ENCODE measurements around the gene PPP3CA.
"Not testable (repeated sequence)": the region's sequence is repeated elsewhere in the genome, so short reads cannot be mapped to it uniquely, and the experiment has no call there.

Gene PPP3CA

GRCh38 chr4:101140228-101140627 lies 207.1 kb downstream of the PPP3CA start:
- Histone ChIP-seq H3K4me3 (ENCODE audit: low read length) (no peak overlapping the region), H3K23ac (ENCODE audit: low read length) (no peak overlapping the region), H4K8ac (ENCODE audit: low read depth, low read length) (no peak overlapping the region), H2BK15ac (replicated peaks; ENCODE audit: low read depth) (no peak overlapping the region), H3K9ac (ENCODE audit: low read length) (no peak overlapping the region), H3K4ac (ENCODE audit: low read depth, low read length) (no peak overlapping the region), H3K79me2 (ENCODE audit: control insufficient read depth, insufficient read depth, low read length) (no peaks in the 10 kb centered on the region), H3K18ac (ENCODE audit: low read length) (no peak overlapping the region), H3K79me1 (ENCODE audit: low read length) (no peaks in the 10 kb centered on the region), H3K4me1 (ENCODE audit: control insufficient read depth, low read depth, low read length) (peaks cover 3% of the 10 kb centered on the region), H3K27me3 (ENCODE audit: insufficient read depth, low read length, poor library complexity) (no peaks in the 10 kb centered on the region), H2BK120ac (ENCODE audit: low read depth, low read length) (no peak overlapping the region), H2BK5ac (ENCODE audit: low read length) (no peak overlapping the region), H3K27ac (ENCODE audit: low read depth, low read length) (no peak overlapping the region), H2AK5ac (ENCODE audit: low read length) (no peak overlapping the region), H3K36me3 (ENCODE audit: control insufficient read depth, insufficient read depth, low read length) (no peaks in the 10 kb centered on the region), H3K56ac (ENCODE audit: low read length) (no peak overlapping the region), H4K5ac (ENCODE audit: low read length) (no peak overlapping the region), H3K4me2 (ENCODE audit: low read length) (no peak overlapping the region)
- DNase-seq: no peak

GRCh38 chr4:101136373-101137370 lies 210.7 kb downstream of the PPP3CA start:
- H3K4me3 ChIP-seq (ENCODE audit: low read length): no peak overlapping the region
- DNase-seq: no peak
- no peak overlapping the region for H3K27ac ChIP-seq (ENCODE audit: low read depth, low read length)
- H3K27me3 ChIP-seq (ENCODE audit: insufficient read depth, low read length, poor library complexity): no peaks in the 10 kb centered on the region
- no peak overlapping the region for H4K5ac ChIP-seq (ENCODE audit: low read length)
- H2BK120ac ChIP-seq (ENCODE audit: low read depth, low read length): no peak overlapping the region
- no peak overlapping the region for H2BK5ac ChIP-seq (ENCODE audit: low read length)
- H2BK15ac ChIP-seq (replicated peaks; ENCODE audit: low read depth): no peak overlapping the region
- no peak overlapping the region for H3K4ac ChIP-seq (ENCODE audit: low read depth, low read length)
- no peaks in the 10 kb centered on the region for H3K79me1 ChIP-seq (ENCODE audit: low read length)
- no peak overlapping the region for H3K9ac ChIP-seq (ENCODE audit: low read length)
- H2AK5ac ChIP-seq (ENCODE audit: low read length): no peak overlapping the region
- H3K4me1 ChIP-seq (ENCODE audit: control insufficient read depth, low read depth, low read length): peaks cover 3% of the 10 kb centered on the region
- no peak overlapping the region for H4K8ac ChIP-seq (ENCODE audit: low read depth, low read length)
- H3K56ac ChIP-seq (ENCODE audit: low read length): no peak overlapping the region
- H3K79me2 ChIP-seq (ENCODE audit: control insufficient read depth, insufficient read depth, low read length): no peaks in the 10 kb centered on the region
- H3K18ac ChIP-seq (ENCODE audit: low read length): no peak overlapping the region
- H3K36me3 ChIP-seq (ENCODE audit: control insufficient read depth, insufficient read depth, low read length): no peaks in the 10 kb centered on the region
- no peak overlapping the region for H3K23ac ChIP-seq (ENCODE audit: low read length)
- no peak overlapping the region for H3K4me2 ChIP-seq (ENCODE audit: low read length)
- WGBS (ENCODE audit: extremely low coverage, insufficient coverage, low lambda C conversion rate): no CpG with 5 or more reads among the region's 8 CpGs

- Histone ChIP-seq H3K4me3 (ENCODE audit: low read length) (no peak overlapping the region), H3K9ac (ENCODE audit: low read length) (no peak overlapping the region), H3K4me2 (ENCODE audit: low read length) (no peak overlapping the region), H3K4ac (ENCODE audit: low read depth, low read length) (no peak overlapping the region), H4K5ac (ENCODE audit: low read length) (no peak overlapping the region), H3K27ac (ENCODE audit: low read depth, low read length) (no peak overlapping the region), H2BK5ac (ENCODE audit: low read length) (no peak overlapping the region), H2BK120ac (ENCODE audit: low read depth, low read length) (no peak overlapping the region), H3K27me3 (ENCODE audit: insufficient read depth, low read length, poor library complexity) (no peaks in the 10 kb centered on the region), H2AK5ac (ENCODE audit: low read length) (no peak overlapping the region), H2BK15ac (replicated peaks; ENCODE audit: low read depth) (no peak overlapping the region), H4K8ac (ENCODE audit: low read depth, low read length) (no peak overlapping the region), H3K18ac (ENCODE audit: low read length) (no peak overlapping the region), H3K79me1 (ENCODE audit: low read length) (no peaks in the 10 kb centered on the region), H3K79me2 (ENCODE audit: control insufficient read depth, insufficient read depth, low read length) (no peaks in the 10 kb centered on the region), H3K36me3 (ENCODE audit: control insufficient read depth, insufficient read depth, low read length) (no peaks in the 10 kb centered on the region), H3K23ac (ENCODE audit: low read length) (no peak overlapping the region), H3K56ac (ENCODE audit: low read length) (no peak overlapping the region), H3K4me1 (ENCODE audit: control insufficient read depth, low read depth, low read length) (peaks cover 3% of the 10 kb centered on the region)
- WGBS (ENCODE audit: extremely low coverage, insufficient coverage, low lambda C conversion rate): no CpG with 5 or more reads among the region's 3 CpGs
- DNase-seq: no peak
Measured at GRCh38 chr4:101135371-101136010, 211.8 kb downstream of the PPP3CA start.

GRCh38 chr4:101131058-101131457 lies 216.3 kb downstream of the PPP3CA start:
- not testable (repeated sequence) for H3K9ac ChIP-seq (ENCODE audit: low read length); H4K5ac ChIP-seq (ENCODE audit: low read length); H3K56ac ChIP-seq (ENCODE audit: low read length); H3K18ac ChIP-seq (ENCODE audit: low read length); H3K4me1 ChIP-seq (ENCODE audit: control insufficient read depth, low read depth, low read length); H3K4ac ChIP-seq (ENCODE audit: low read depth, low read length); H3K27me3 ChIP-seq (ENCODE audit: insufficient read depth, low read length, poor library complexity); DNase-seq; H2BK120ac ChIP-seq (ENCODE audit: low read depth, low read length); H3K36me3 ChIP-seq (ENCODE audit: control insufficient read depth, insufficient read depth, low read length); H3K4me2 ChIP-seq (ENCODE audit: low read length); H3K27ac ChIP-seq (ENCODE audit: low read depth, low read length); H2BK15ac ChIP-seq (replicated peaks; ENCODE audit: low read depth); H4K8ac ChIP-seq (ENCODE audit: low read depth, low read length); H3K79me1 ChIP-seq (ENCODE audit: low read length); H3K4me3 ChIP-seq (ENCODE audit: low read length); H2BK5ac ChIP-seq (ENCODE audit: low read length); H3K79me2 ChIP-seq (ENCODE audit: control insufficient read depth, insufficient read depth, low read length); H3K23ac ChIP-seq (ENCODE audit: low read length); H2AK5ac ChIP-seq (ENCODE audit: low read length)
- WGBS (ENCODE audit: extremely low coverage, insufficient coverage, low lambda C conversion rate): no CpG with 5 or more reads among the region's 5 CpGs

- not testable (repeated sequence) for H3K18ac ChIP-seq (ENCODE audit: low read length); H3K56ac ChIP-seq (ENCODE audit: low read length); H3K36me3 ChIP-seq (ENCODE audit: control insufficient read depth, insufficient read depth, low read length); H4K8ac ChIP-seq (ENCODE audit: low read depth, low read length); H3K4me1 ChIP-seq (ENCODE audit: control insufficient read depth, low read depth, low read length); H3K4me2 ChIP-seq (ENCODE audit: low read length); H3K4ac ChIP-seq (ENCODE audit: low read depth, low read length); H3K79me1 ChIP-seq (ENCODE audit: low read length); H3K27me3 ChIP-seq (ENCODE audit: insufficient read depth, low read length, poor library complexity); H3K4me3 ChIP-seq (ENCODE audit: low read length); H3K27ac ChIP-seq (ENCODE audit: low read depth, low read length); DNase-seq; H2BK15ac ChIP-seq (replicated peaks; ENCODE audit: low read depth); H2BK120ac ChIP-seq (ENCODE audit: low read depth, low read length); H3K79me2 ChIP-seq (ENCODE audit: control insufficient read depth, insufficient read depth, low read length); H2AK5ac ChIP-seq (ENCODE audit: low read length); H3K9ac ChIP-seq (ENCODE audit: low read length); H2BK5ac ChIP-seq (ENCODE audit: low read length); H3K23ac ChIP-seq (ENCODE audit: low read length); H4K5ac ChIP-seq (ENCODE audit: low read length)
- WGBS (ENCODE audit: extremely low coverage, insufficient coverage, low lambda C conversion rate): no CpG with 5 or more reads among the region's 1 CpG
Measured at GRCh38 chr4:101128898-101129297, 218.4 kb downstream of the PPP3CA start.
